ENCODE data around the gene L3MBTL2. TPM values are rescaled to one million over a fixed set of nuclear protein-coding genes. Genes with fewer than 3 reads are reported as not detected.

The L3MBTL2 gene
- total RNA-seq, 1 experiment from 2014 or later, result 33.6 TPM

DNA sequence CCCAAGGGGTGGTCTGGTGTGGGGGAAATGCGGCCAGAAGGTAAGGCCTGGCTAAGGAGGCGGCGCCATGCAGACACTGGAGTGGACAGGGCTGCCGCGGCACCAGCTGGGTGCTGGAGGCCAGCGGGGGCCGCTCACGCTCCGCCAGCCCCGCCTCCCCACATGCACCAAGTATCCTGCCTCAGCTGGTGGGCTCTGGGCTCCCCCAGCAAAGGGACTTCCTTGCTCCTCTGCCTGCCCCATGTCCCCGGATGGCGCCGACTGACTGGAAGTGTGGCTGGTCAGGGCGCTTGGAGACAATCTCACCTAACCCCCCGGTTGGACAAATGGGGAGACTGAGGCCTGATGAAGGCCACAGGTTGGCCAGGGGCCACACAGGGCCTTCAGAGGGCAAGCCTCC is 43.2 kb downstream of the L3MBTL2 start:
- H3K4me1 Mint-ChIP-seq, result no peaks in the 10 kb centered on the region
- H3K79me1 ChIP-seq (ENCODE audit: insufficient read depth, low read depth, low read length, poor library complexity, severe bottlenecking), result no peaks in the 10 kb centered on the region
- no peak for DNase-seq
- H3K27me3 ChIP-seq (ENCODE audit: insufficient read depth, low read length), result no peaks in the 10 kb centered on the region
- H3K27ac ChIP-seq (ENCODE audit: insufficient read length, low read depth, low read length), result no peak overlapping the region
- H3K23ac ChIP-seq (ENCODE audit: insufficient read length, low read depth, low read length), result no peak overlapping the region
- H3K27ac Mint-ChIP-seq, result no peak overlapping the region
- no peak overlapping the region for H2BK20ac ChIP-seq (ENCODE audit: low read depth, low read length, poor library complexity, severe bottlenecking)
- no peak overlapping the region for H4K91ac ChIP-seq (ENCODE audit: insufficient read length, low read depth, low read length)
- no peaks in the 10 kb centered on the region for H3K27me3 Mint-ChIP-seq (ENCODE audit: low read depth)
- H3K4ac ChIP-seq (ENCODE audit: low read depth, low read length), result no peak overlapping the region
- no peaks in the 10 kb centered on the region for H3K23me2 ChIP-seq (ENCODE audit: insufficient read length, low read depth, low read length, poor library complexity, severe bottlenecking)
- H3K14ac ChIP-seq (ENCODE audit: insufficient read depth, low read length), result no peak overlapping the region
- no peak overlapping the region for H2AFZ ChIP-seq (ENCODE audit: low read length)
- H3K4me2 ChIP-seq (ENCODE audit: insufficient read depth, insufficient read length, low read length), result no peak overlapping the region
- H2BK15ac ChIP-seq (ENCODE audit: low read depth, low read length), result no peak overlapping the region
- no peak overlapping the region for H3K18ac ChIP-seq (ENCODE audit: insufficient read length, low read depth, low read length)
- H2BK120ac ChIP-seq (ENCODE audit: low read depth, low read length, poor library complexity, severe bottlenecking), result no peak overlapping the region
- H4K5ac ChIP-seq (ENCODE audit: insufficient read length, low read depth, low read length), result no peak overlapping the region
- TF ChIP-seq, protein P1, sequence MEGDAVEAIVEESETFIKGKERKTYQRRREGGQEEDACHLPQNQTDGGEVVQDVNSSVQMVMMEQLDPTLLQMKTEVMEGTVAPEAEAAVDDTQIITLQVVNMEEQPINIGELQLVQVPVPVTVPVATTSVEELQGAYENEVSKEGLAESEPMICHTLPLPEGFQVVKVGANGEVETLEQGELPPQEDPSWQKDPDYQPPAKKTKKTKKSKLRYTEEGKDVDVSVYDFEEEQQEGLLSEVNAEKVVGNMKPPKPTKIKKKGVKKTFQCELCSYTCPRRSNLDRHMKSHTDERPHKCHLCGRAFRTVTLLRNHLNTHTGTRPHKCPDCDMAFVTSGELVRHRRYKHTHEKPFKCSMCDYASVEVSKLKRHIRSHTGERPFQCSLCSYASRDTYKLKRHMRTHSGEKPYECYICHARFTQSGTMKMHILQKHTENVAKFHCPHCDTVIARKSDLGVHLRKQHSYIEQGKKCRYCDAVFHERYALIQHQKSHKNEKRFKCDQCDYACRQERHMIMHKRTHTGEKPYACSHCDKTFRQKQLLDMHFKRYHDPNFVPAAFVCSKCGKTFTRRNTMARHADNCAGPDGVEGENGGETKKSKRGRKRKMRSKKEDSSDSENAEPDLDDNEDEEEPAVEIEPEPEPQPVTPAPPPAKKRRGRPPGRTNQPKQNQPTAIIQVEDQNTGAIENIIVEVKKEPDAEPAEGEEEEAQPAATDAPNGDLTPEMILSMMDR (conservative IDR thresholded peaks at IDR 0.05), result no peak
- no peaks in the 10 kb centered on the region for H3K9me3 ChIP-seq (ENCODE audit: control insufficient read depth, low read depth, low read length)
- H2BK5ac ChIP-seq (ENCODE audit: insufficient read length, low read length), result no peak overlapping the region
- no peak overlapping the region for H3K9ac ChIP-seq (ENCODE audit: extremely low read depth, insufficient read length, low read length)
- no peak overlapping the region for H4K8ac ChIP-seq (replicated peaks; ENCODE audit: insufficient read length, low read depth, low read length)
- H3K36me3 Mint-ChIP-seq (ENCODE audit: insufficient read depth in 1 of 3, low read depth in 3 of 3), result peaks cover 26 to 74% (median 58%) of the 10 kb centered on the region in 3 experiments; a peak in 6 of 7 replicates
- H3K4me3 Mint-ChIP-seq, result no peak overlapping the region
- no peaks in the 10 kb centered on the region for H4K20me1 ChIP-seq (ENCODE audit: control insufficient read depth, insufficient read depth, insufficient read length)
- no CpG with 5 or more reads among the region's 15 CpGs for WGBS (ENCODE audit: extremely low coverage, insufficient read length, low lambda C conversion rate)
- H3K56ac ChIP-seq (ENCODE audit: insufficient read length, low read depth, low read length), result no peak overlapping the region
- H3K4me1 ChIP-seq (ENCODE audit: insufficient read depth, low read length), result no peaks in the 10 kb centered on the region
- no peaks in the 10 kb centered on the region for H3K9me3 Mint-ChIP-seq
- H3T11ph ChIP-seq (ENCODE audit: low read length), result no peak overlapping the region
- no peak overlapping the region for H2AK5ac ChIP-seq (ENCODE audit: insufficient read length, low read length)
- no peaks in the 10 kb centered on the region for H3K79me2 ChIP-seq (ENCODE audit: insufficient read depth, low read length)
- no peak overlapping the region for H2BK12ac ChIP-seq (ENCODE audit: insufficient read length, low read depth, low read length)
